ENCODE results near the gene SLC41A1.

GRCh38 chr1:205775015-205775716 is 37.8 kb downstream of the SLC41A1 start, which contains the start of gene RAB29:
- TF ChIP-seq CTCF (conservative IDR thresholded peaks at IDR 0.05; ENCODE audit: low read depth in 2 of 2) (no peak), EZH2 (IDR thresholded peaks at IDR 0.05; ENCODE audit: low read depth, unreplicated experiment) (no peak), POLR2AphosphoS5 (IDR thresholded peaks at IDR 0.05; ENCODE audit: low read depth) (no peak)
